HG03103 (cell line): Measurements from ENCODE around the gene STK32A.

Source experiments
- ATAC-seq: cut with Tn5 transposase; IDR thresholded peaks from one replicate; pipeline ENCODE4 v1.9.1; 2021; ENCODE audit warnings: low read depth; ENCODE audit not compliant: unreplicated experiment

Gene STK32A

GRCh38 chr5:147248561-147248960 lies 13.7 kb downstream of the STK32A start:
- no peak for ATAC-seq

GRCh38 chr5:147259837-147260236 lies 25.0 kb downstream of the STK32A start:
- no peak for ATAC-seq

DNA sequence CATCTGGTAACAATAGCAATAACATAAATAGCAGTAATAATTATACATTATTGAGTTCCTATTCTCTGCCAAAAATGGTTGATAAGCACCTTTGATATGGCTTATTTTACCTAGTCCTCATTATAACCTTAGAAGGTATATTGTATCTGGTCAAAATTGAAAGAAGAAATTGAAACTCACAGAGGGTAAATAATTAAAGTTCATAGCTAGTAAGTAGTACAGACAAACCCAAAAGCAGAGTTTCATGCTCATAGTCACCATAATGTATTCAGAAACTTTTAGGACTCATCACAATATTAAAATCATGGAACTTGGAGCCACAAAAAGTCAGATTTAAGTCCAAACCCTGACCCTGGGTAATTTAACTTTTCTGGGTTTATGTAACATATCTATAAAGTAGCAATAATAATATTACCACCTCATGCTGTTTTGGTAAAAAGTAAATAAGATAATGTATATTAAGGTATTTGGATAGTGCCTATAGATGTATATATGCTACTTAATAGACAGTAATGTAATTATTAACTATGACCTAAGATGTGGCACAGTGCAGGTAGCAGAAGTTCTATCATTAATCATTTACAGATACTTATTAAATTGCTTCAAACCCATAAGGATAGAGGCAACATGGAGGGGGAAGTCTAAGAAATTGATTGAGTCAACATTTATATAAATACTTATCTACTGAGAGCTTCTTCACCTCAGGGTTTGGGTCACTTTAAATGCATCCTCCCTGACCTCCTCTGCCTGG lies 32.4 kb downstream of the STK32A start:
- ATAC-seq, result no peak

- no peak for ATAC-seq
These were observed 41.7 kb downstream of the STK32A start for GRCh38 chr5:147276497-147276896.

DNA sequence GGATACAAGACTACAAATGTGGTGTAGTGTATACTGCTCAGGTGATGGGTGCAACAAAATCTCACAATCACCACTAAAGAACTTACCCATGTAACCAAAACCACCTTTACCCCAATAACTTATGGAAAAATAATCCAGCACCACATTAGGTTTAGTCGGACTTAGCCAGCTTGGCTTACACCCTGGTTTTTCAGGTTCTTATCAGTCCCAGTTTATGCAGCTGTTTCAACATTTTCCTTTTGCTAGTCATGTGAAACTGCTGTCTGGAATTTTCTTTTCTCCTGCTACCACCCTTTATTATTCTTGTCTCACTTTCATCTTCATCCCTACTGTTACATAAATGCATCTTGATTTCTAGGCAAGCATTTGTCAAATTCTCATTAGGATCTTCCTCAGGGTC lies 51.5 kb downstream of the STK32A start:
- no peak for ATAC-seq

GRCh38 chr5:147287110-147287509 lies 52.3 kb downstream of the STK32A start:
- ATAC-seq, result no peak

GRCh38 chr5:147290261-147290660 lies 55.4 kb downstream of the STK32A start:
- ATAC-seq, result no peak

DNA sequence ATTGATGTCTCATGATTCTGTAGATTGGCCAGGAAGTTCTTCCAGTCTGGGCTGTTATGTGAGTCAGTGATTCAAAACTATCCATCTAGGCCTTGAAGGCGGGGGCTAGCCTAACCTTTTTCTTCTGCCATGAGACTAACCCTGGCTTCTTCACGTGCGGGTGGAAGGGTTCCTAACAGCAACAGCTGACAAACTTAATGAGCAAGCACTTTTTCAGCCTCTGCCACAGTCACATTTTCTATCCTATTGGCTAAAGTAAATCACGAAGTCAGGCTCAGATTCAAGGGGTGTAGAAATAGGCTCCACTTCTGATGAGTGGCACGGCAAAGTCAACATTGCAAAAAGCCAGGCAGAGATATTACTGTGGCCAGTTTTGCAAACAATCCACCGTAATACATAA lies 68.4 kb downstream of the STK32A start:
- no peak for ATAC-seq

- no peak for ATAC-seq
These were observed 69.2 kb downstream of the STK32A start for GRCh38 chr5:147303976-147304375.

- no peak for ATAC-seq
These were observed 70.3 kb downstream of the STK32A start for GRCh38 chr5:147305147-147305546.

DNA sequence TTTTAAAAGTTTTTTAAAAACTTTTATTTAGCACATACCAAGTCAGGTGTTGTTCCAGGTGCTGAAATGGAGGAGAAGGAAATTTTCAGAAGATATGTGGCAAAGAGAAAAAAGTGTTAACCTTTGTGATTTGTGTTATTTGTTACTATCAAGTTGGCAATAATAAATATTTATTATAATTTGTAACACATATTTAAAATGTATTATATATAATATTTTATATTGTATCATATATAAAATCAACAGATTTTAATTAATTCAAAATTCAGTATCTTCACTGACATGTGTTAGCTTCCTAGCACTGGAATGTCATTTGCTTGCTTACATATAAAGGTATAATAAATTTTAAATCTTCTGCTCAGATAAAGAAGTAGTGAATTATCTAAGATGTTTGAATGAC lies 71.5 kb downstream of the STK32A start:
- ATAC-seq, result no peak

DNA sequence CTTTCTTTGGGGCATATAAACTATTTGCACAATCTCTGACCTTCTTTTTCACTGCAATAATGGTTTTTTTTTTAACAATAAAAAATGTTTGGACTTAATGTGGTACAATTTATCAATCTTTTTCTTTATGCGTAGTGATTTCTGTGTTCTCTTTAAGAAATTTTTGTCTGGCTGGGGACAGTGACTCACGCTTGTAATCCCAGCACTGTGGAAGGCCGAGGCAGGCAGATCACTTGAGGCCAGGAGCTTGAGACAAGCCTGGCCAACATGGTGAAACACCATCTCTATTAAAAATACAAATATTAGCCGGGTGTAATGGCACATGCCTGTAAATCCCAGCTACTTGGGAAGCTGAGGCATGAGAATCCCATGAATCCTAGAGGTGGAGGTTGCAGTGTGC lies 72.3 kb downstream of the STK32A start:
- no peak for ATAC-seq

DNA sequence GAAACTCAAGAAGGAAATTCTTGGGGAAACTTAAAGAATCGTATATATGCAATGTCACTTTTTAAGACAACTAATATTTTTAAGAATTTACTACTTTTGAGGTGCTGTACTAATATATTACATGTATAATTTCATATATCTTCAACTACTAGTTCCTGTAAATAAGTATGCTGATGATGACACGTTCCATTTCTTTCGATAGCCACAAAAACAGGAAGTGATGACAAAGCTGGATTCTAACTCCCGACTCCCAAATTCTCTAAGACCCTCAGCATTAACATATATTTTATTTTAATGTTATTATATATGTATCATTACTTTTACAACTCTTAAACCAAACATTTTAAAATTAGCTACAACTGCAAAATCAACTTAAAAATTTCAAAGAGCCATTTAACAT lies 74.8 kb downstream of the STK32A start:
- ATAC-seq, result no peak

GRCh38 chr5:147310059-147310704 lies 75.4 kb downstream of the STK32A start:
- ATAC-seq, result no peak

DNA sequence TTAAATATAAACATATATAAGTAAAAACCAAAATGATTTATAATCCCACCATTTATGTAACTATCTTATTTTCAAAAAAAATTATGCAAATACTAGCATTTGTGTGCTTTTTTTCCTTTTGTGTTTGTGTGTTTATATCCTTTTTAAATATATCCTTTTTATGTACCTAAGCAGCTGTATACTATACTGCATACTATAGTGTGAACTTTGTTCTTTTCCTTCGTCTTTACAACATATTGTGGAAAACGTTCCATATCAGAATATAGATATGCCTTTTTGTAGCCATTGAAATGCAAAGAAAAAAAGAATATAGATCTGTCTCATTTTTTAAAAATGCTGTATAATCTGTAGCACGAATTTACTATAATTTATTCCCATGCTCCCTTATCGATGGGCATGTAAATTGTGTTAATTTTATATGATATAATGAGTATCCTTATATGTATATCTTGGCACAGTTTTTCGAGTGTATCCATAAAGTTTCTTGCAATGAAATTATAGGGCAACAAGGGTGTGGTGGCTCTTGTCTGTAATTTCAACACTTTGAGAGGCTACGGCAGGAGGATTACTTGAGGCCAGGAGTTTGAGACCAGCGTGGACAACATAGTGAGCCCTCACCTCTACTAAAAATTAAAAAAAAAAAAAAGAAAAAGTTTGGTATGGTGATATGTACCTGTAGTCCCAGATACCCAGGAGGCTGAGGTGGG lies 83.3 kb downstream of the STK32A start:
- no peak for ATAC-seq

DNA sequence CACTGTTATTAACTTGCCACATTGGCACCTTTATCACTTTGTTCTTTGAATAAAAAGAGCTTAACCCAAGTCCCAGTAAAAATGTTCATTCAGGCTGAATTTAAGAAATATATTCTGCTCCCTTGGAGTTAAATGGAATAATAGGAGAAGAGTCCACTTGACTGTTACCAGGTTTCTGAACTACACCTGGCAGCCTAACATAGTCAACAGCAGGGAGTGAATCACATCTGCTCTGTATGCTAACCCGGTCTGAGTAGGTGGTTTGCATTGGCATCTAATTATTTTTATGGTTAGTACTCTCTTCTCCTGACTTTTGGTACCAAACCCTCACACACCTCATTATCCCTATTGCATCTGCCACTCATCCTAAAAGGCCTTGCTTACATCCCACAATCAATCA lies 86.7 kb downstream of the STK32A start:
- ATAC-seq, result no peak

GRCh38 chr5:147327421-147327820 lies 92.6 kb downstream of the STK32A start:
- ATAC-seq, result no peak

GRCh38 chr5:147327905-147328304 lies 93.1 kb downstream of the STK32A start:
- no peak for ATAC-seq

GRCh38 chr5:147332658-147333057 lies 97.8 kb downstream of the STK32A start:
- no peak for ATAC-seq

GRCh38 chr5:147336876-147337275 lies 102.0 kb downstream of the STK32A start:
- ATAC-seq, result no peak

- ATAC-seq, result no peak
These were observed 104.5 kb downstream of the STK32A start for GRCh38 chr5:147339313-147339712.

DNA sequence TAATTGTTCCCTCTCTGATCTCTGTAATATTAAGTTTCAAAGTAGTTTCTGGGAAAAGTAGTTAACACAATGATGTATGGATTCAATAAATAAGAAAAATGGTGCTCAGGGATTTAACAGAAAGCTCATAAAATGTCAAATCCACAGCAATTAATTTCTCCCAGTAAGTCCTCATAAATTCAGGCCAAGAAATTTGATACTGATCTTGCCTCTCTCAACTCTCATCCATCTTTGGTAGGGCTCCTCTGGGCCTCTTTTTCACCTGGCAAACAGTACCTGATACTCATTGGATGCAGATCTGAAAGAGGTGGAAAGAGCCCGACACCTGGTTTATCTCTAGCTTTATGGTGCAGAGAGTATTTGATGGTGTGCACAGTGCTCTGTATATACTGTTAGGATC lies 106.1 kb downstream of the STK32A start:
- no peak for ATAC-seq
